HG02981 (cell line): ENCODE measurements around the gene PXMP2.

ENCODE experiments used
- ATAC-seq: cut with Tn5 transposase; IDR thresholded peaks from one replicate; pipeline ENCODE4 v1.9.1; 2021; ENCODE audit warnings: mild to moderate bottlenecking, moderate library complexity; ENCODE audit not compliant: unreplicated experiment

Gene PXMP2

DNA sequence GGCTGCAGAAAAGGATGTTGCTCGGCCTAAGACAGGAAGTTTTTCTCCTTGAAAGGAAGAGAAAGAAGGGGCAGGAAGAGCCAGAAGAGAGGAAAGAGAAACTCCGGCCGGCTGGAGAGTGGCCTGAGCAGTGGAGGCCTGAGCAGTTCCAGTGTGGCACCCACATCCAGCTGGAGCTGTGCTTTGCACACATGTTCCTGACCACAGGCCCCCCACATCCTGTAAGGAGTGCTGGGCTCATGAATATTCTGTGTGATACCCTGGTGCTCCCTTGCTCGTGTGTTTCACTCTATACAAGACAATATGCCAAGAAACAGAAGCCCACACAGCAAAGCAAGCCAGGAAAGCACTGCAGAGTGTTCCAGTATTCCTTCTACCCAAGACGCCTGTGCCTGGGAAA is 27.3 kb upstream of the PXMP2 start:
- ATAC-seq, result no peak

DNA sequence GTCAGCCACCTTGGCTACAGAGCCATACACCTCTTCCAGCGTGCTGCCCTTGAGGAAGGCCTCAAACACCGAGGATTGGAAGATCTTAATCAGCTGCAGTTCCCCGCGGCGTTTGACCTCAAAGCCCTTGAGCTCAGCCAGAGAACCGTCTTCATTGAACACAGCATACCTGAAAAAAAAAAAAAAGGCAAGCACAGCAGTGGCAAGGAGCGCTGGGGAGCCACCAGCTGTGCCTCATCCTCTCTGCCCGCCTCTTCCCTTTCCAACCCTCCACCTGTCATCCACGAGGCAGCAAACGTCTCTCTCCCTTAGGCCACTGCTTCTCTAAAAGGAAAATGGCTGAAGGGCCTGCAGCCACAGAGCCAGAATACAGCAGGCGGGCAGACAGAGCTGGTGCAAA is 26.4 kb upstream of the PXMP2 start:
- ATAC-seq, result no peak

GRCh38 chr12:132661972-132662371 is 25.4 kb upstream of the PXMP2 start:
- no peak for ATAC-seq

DNA sequence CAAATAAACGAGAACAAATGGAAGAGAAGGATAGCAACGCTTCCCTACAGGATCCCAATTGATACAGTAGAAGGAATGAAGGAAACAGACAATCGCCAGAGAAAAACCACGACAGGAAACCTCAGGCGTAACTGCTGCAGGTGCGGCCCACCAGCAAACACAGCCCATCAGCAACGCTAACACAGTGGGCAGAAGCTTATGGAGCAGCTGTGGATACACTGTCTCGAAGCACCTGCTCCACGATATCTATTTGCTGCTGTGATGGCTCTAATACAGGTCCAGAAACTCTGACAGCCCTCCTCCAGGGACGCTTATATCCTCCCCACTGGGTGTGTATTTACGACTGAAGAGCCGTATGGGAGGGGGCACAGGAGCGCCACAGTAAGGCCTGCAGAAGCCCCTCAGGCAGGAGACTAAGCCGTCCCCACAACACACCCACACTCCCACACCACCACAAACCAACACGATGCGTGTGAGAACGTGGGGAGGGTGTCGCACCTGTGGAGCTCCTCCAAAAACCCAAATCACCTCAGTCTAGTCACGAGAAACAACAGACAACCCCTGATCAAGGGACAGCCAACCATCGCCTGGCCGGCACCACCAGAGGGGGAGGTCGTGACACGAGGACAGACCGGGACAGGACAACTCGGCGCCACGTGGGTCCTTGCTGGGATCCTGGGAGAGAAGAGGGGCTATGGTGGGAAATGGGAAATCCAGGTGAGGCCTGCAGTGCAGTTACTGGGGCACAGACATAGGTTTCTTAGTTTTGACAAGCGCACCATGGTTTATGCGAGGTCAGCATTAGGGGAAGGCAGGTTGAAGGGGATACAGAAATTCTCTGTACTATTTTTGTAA is 24.3 kb upstream of the PXMP2 start:
- no peak for ATAC-seq

GRCh38 chr12:132664206-132665148 is 22.9 kb upstream of the PXMP2 start:
- ATAC-seq, result no peak

DNA sequence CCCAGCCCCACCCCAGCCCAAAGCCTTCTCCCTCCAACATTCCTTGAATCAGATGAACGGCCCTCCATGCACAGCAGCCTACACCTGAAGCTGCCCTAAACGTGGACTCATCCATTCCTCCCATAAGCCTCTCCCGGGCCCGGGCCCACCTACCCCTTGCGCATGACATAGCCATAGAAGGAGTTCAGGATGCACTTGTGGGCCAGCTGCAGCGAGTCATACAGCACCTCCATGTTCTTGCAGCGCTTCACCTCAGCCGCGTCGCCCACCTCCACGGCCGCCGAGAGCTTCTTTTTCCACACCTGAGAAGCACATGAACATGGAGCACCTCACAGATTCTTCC is 22.3 kb upstream of the PXMP2 start:
- ATAC-seq, result no peak

DNA sequence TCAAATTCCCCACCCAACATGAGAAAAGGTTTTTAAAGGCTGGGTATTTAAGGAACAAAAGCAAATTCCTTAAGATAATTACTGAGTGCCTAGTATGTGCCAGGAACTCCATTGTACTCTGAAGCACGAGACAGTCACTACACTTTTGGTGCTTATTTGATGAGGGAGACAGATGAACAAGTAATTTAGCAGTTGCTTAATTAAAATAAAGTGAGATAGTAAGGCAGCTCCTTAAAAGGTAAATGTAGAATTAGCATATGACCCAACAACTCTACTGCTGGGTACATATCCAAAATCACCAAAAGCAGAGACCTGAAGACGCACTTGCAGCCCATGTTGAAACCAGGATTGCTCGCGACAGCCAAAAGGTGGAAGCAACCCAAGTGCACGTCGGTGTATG is 21.6 kb upstream of the PXMP2 start:
- no peak for ATAC-seq

GRCh38 chr12:132668191-132669088 is 18.9 kb upstream of the PXMP2 start:
- no peak for ATAC-seq

DNA sequence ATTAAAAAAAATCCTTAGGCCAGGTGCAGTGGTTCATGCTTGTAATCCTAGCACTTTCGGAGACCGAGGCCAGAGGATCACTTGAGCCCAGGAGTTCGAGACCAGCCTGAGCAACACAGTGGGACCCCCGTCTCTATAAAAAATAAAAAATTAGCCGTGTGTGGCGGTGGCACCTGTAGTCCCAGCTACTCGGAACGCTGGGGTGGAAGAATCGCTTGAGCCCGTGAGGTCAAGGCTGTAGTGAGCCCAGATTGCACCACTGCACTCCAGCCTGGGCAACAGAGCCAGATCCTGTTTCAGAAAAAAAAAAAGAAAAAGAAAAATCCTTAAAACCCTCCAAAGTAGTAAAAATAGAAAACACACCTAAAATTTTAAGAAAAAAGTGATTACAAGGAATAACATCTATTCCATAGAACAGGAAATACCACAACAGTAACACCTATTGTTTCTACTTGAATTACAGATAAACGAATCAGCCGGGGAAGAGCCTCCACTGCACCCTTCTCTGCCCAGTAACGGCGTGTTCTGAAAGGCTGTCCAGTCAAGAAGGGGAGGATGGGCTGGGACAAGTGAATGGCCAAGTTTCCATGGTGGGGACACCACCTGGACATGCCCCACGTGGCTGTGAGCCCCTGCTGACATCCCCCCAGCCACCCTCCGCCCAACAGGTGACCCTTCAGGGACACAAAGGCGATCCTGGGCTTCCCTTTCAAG is 18.1 kb upstream of the PXMP2 start:
- ATAC-seq, result no peak

GRCh38 chr12:132672116-132672515 is 15.3 kb upstream of the PXMP2 start:
- ATAC-seq, result no peak

DNA sequence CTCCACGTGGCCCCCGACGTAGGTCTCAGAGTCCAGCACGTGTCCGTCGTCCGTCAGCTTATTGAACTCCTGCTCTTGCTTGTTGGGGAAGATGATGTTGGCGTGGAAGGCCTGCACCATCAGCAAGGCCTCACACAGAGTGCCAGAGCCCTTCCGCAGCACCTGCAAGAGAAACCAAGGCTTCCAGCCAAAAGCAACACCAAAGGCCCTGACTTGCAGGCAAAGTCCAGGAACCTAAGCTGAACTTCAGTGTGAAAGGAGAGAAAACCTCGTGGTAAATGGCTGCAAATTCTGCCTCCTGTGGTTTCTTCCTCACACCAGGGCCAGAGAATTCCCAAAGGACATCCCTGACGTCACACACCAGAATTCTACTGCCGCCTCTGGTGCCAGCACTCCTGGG is 14.7 kb upstream of the PXMP2 start:
- ATAC-seq, result no peak

DNA sequence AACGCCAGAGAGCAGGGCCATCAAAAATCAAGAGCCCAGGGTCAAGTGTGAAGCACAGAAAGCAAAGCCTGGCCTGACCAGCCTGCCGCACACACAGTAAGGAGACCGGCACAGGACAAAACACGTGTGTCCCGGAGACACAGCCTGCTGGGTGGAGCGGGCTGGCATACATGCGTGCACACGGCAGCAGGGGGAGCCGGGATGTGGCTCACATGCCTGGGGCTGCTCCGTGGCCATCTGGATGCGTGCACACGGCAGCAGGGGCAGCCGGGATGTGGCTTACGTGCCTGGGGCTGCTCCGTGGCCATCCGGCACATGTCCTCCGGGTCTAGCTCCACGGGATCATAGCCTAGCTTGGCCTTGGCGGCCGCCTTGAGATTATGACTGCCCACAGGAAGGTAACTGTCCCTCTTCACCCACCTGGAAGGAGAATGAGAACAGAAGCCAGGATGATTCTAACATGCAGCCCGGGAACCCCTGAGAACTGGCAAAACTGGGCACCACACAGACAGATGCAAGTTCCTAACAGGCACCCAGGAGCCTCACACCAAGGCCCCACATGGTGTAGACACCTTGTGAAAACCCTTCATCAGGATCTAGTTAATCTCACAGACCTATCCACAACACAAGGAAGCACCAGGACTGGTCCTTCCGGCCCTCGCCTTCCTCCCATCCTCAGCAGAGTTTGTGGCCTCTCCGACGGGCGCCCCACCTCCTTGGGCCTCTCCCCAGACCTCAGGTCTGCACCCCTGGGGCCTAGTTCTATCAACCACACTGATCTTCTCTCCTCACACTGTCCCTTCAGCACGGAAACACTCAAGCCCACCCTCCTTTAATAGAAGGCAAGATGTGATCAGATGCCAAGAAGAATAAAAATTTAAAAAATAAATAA is 13.9 kb upstream of the PXMP2 start:
- ATAC-seq, result no peak

DNA sequence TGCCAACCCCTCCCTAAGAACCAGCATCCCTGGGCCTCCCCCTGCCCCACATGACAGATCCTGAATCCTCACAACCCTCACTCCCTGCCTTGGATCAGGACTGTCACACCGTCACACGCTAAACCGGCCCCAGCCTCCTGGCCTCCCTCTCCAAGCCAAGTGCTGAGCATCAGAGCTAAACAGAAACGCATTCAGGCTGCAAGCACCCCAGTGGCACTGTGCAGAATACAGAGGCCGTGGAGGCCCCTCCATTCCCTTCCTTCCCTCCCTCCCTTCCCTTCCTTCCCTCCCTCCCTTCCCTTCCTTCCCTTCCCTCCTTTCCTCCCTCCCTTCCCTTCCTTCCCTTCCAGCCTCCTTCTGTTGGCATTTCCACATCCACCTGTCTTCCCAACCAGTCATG is 12.8 kb upstream of the PXMP2 start:
- ATAC-seq, result no peak

- no peak for ATAC-seq
These were observed 11.5 kb upstream of the PXMP2 start for GRCh38 chr12:132675757-132676432.

GRCh38 chr12:132677492-132677891 is 9.9 kb upstream of the PXMP2 start:
- no peak for ATAC-seq

GRCh38 chr12:132685400-132685799 is 2.0 kb upstream of the PXMP2 start:
- no peak for ATAC-seq

GRCh38 chr12:132686825-132687210 is 569 bp upstream of the PXMP2 start:
- ATAC-seq, result no peak

- ATAC-seq, result no peak
These were observed 1.8 kb downstream of the PXMP2 start for GRCh38 chr12:132689227-132689626.

- ATAC-seq, result no peak
These were observed 2.7 kb downstream of the PXMP2 start for GRCh38 chr12:132690112-132690511.
